Measurements from ENCODE around the gene MYH2.

Gene MYH2

DNA sequence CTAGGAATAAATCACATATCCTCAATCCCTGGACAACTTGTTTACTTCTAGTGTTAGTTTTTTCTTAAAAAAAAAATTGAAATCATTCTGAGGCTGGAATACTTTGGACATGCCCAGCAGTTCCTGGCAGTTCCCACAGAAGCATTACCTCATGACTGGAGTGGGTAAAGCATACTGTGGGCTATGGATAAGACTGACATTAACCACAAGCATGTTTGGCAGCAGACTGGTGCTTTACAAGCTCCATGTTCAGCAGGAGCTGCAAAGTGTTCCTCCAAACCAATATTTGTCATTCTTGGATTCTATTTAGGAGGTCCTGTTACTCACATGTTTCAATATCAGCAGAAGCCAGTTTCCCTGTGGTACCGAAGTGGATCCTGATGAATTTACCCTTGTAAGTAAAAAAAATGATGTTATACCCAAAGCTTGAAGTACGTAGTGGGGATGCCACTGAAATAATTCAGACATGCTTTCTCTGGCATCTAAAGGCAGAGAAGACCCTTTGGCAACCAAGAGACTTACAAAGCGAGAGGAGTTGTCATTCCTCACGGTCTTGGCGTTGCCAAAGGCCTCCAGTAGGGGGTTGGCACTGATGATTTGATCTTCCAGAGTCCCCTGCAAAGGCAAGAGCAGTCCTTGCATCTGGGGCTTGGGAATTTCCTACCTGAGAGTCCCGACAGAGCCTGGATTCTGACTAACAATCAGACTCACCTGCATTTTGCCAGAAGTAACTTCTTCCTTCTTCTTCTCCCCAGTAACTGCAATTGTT, 36.0 kb downstream of the MYH2 start:
- DNase-seq: no peak

DNA sequence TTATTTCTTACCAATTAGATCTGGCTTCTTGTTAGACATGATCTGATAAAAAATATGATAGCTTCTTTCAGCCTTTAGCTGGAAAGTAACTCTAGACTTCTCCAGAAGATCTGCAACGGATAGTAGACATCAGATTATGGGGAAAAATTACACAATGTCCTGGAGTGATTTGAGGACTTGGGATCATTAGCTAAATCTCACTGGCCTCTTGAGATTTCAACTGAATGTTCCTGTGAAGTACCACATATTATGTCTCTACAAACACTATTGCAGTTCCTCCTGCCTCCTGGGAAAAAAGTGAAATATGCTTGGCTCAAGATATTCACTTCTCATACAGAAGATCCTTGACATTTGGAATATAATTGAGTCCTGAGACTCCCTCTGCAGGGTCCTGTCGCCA, 36.6 kb downstream of the MYH2 start:
- DNase-seq: no peak

DNA sequence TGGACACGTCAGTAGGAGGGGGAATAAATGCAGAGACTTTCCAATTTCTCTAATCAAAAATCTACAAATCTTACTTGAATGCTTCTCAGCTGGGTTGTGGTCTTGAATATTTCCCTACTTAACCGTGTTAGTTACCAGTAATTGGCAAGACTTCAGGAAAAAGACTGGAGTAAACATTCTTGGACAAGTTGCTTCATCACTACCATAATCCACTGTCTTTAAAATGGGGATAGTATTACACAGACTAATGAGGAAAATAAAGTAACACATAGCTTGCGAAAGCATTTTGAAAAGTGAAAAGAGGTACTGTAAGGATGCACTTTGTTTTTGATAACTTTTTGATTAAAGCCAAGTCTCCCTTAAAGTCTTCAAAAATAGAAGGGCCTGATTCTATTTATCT, 49.5 kb downstream of the MYH2 start:
- no peak for DNase-seq

DNA sequence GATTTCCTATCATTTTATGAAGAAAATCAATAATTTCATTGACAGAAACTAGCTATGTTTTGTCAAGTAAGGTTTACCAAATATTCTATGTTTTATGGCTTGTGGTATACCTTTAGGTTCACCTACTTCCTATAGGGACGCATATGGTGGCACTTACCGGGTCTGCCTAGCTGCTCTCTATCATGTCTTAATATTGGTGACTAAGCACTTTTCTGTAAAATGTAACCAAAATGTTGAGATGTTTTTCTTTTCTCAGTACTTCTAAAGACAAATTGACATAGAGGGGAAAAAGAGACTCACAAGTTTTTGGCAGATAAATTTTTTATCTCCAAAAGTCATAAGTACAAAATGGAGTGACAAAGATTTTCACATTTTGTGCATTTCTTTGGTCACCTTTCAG, 57.5 kb downstream of the MYH2 start:
- no peak for DNase-seq

DNA sequence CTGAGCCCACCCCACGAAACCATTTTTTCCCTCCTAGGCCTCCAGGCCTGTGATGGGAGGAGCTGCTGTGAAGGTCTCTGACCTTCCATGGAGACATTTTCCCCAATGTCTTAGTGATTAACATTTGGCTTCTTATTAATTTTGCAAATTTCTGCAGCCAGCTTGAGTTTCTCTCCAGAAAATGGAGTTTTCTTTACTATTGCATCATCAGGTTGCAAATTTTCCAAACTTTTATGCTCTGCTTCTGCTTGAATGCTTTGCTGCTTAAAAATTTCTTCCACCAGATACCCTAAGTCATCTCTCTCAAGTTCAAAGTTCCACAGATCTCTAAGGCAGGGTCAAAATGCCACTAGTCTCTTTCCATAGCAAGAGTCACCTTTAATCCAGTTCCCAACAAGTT, 67.2 kb downstream of the MYH2 start:
- DNase-seq: no peak

DNA sequence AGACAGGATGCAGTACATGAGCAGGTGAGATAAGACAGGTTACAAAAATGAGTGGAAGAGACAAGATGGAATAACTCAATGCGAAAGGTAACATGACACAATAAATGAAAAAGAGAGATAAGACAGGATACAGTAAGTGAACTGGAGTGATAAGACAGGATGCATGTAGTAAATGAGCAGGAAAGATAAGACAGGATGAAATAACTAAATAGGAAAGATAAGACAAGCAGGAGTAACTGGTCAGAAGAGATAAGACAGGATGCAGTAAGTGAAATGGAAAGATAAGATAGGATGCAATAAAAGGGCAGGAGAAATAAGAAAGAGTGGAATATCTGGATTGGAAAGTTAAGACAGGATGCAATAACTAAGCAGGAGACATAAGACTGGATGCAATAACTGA, 71.8 kb downstream of the MYH2 start:
- no peak for DNase-seq

DNA sequence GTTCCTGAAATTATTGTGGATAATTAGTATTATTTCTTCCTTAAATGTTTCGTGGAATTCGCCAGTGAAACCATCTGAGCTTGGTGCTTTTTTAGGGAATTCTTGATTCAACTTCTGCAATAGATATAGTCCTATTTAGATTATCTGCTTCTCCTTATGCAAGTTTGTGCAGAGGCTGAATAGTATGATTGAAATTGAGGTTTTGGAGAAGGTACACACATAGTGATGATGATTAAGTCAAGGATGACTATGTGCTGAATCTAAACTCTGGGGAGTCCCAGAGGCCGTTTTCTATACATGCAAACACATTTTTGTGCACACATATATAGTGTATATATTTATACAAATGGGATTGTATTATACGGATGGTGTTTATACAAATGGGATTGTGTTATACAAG, 74.9 kb downstream of the MYH2 start:
- DNase-seq: no peak

DNA sequence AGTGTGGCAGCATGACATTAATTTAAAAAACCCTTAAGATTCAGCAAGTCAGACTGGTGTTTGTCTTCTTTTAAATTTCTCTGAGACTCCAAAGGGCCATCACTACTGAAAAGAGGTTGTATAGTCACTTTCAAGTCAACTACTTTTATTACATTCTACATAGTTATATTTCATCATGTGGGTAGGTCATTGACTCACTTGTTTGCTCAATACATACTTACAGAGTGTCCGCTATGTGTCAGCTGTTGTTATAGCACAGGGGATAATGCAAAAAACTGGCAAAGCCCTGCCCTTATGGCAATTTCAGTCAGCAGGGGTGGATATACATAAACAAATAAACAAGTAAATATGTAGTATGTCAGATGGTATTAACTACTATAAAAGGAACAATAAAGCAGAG, 77.6 kb downstream of the MYH2 start:
- no peak for DNase-seq

Data from NCI-H524 (cell line).